DMS114 treated with DMSO at 0.1 percent for 48 hours (cell line): ENCODE data around the gene RNASE2.
"Not testable (repeated sequence)": the region's sequence is repeated elsewhere in the genome, so short reads cannot be mapped to it uniquely, and the experiment has no call there.

Experiments used
- DNase-seq: peaks from one replicate; lab custom pipeline; 2025; ENCODE audit not compliant: unreplicated experiment; lab: John Stamatoyannopoulos, UW

RNASE2 gene

GRCh38 chr14:20980906-20981305, 25.6 kb downstream of the RNASE2 start:
- DNase-seq = no peak

GRCh38 chr14:20982646-20983369, 27.5 kb downstream of the RNASE2 start:
- DNase-seq = no peak

DNA sequence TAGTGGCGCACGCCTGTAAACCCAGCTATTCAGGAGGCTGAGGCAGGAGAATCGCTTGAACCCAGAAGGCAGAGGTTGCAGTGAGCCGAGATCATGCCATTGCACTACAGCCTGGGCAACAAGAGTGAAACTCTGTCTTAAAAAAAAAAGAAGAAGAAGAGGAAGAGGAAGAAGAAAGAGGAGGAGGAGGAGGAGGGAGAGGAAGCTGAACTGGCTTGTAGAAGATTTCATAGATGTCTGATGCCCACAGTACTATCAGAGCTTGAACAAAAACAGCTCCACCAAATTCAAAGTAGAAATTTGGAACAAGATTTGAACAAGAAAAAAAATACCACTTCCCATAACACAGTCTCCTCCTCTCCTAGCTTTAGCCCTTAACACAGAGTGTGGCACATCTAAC, 30.4 kb downstream of the RNASE2 start:
- not testable (repeated sequence) for DNase-seq

GRCh38 chr14:20986811-20987210, 31.5 kb downstream of the RNASE2 start:
- no peak for DNase-seq

DNA sequence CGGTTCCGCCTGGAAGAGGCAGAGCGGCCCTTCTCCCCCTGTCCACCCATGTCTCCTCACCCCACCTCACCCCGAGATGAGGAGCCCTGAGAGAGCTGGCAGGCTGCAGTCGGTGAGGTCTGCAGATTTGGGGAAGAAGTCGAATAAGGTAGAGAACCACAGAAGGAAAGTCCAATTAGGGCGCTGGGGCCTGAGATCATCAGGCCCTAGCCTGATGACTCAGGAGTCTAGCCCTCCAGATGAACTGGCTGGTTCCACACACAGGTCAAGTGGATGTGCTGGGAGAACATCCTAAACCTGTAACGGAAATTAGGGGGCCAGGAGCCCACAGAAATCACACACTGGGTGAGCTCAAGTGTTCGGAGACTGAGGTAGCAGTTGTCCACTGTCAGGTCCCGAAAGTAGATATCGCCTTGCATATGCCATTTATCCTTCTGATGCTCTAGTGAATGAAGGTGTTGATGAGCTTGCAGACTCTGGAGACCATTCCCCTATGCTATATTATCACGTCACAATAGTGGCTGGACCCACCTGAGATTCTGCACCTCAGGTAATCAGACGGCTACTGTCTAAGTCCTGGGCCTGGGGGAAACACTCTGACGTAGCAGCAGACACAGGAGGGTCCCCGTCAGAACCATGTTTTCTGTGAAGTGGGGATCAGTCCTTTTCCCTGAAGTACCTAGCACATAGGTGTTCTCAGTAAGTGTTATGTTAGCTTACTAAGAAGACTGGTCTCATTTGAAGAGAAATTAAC, 33.6 kb downstream of the RNASE2 start:
- no peak for DNase-seq

GRCh38 chr14:20989471-20989786, 34.1 kb downstream of the RNASE2 start:
- no peak for DNase-seq

DNA sequence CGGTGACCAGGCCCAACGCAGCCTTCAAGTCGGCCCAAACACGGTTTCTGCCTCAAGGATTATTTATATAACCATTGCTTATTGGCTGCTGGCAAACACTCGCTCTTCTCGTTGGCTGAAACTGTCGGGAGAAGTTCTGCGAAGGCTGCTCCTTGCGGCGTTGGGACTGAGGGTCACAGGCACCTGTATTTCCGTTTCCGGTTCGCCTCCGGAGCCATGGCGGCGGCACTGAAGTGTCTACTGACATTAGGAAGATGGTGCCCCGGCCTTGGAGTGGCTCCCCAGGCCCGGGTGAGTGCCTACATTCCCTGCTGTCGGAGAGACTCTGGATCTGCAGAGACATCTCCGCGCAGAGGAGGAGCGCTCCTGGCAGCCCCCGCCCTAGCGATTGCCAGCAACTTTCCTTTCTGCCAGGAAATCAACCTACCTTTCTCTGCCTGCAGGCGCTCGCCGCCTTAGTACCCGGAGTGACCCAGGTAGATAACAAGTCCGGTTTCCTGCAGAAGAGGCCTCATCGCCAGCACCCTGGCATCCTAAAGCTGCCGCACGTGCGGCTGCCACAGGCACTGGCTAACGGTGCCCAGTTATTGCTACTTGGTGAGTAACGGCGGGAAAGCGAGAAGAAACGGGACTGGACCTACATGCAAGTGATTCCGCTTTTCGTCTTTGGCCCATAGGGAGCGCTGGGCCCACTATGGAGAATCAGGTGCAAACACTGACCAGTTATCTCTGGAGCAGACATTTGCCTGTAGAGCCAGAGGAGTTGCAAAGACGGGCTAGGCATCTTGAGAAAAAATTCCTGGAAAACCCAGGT, 34.7 kb downstream of the RNASE2 start, which contains the start of gene METTL17:
TSS of gene METTL17 (plus strand) at position 194 of the 814 bp plus-strand sequence. CDS start at position 217, 23 bp downstream.
- DNase-seq = peak; percentile 95

DNA sequence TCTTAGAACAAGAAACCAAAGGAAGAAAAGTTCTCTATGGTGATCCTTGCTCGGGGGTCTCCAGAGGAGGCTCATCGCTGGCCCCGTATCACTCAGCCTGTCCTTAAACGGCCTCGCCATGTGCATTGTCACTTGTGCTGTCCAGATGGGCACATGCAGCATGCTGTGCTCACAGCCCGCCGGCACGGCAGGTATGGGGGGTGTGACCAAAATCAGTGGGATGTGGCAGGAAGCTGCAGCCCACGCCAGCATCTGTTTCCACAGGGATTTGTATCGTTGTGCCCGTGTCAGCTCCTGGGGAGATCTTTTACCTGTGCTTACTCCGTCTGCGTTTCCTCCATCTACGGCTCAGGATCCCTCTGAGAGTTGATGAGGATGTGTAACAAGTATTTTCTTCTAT, 41.2 kb downstream of the RNASE2 start:
- no peak for DNase-seq

GRCh38 chr14:20997115-20997514, 41.8 kb downstream of the RNASE2 start:
- DNase-seq = no peak

- no peak for DNase-seq
Measured at GRCh38 chr14:20997564-20997963, 42.3 kb downstream of the RNASE2 start.

DNA sequence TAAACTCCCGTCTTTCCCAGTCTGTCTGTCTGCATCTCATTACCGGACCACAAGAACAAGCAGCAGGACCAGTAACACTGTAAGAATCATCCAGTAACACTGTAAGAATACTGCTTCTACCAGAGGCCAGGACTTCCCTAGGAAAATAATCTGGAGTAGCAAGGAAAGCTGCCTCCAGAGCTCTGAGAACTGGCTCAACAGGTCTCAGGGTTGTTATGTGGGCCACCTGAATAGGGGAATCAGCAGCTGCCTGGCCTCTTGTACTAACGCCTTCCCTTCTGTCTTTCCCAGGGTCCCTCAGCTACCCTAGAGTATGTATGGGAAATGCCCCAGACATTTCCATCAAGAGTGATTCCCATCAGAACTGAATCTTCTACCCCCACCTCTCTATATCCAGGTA, 42.9 kb downstream of the RNASE2 start:
- no peak for DNase-seq

GRCh38 chr14:20998674-20999366, 43.5 kb downstream of the RNASE2 start, which contains the start of gene SLC39A2:
Gene SLC39A2 (plus strand): TSS chr14:20999293. CDS start chr14:20999447, 154 bp downstream.
- DNase-seq = no peak

DNA sequence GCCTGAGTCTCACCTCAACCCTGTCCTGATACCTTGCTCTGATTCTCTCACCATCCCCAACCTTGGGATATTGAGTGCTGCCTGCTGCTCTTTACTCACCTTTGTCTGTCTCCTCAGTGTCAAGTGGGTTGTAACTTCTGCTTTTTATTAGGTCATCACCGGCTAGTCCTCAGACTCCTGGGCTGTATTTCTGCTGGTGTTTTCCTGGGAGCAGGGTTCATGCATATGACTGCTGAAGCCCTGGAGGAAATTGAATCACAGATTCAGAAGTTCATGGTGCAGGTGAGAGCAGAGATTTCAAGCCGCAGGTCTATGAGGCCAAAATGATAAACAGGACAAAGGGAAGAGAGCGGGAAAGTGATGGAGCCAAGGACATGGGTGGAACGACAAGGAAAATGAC, 44.3 kb downstream of the RNASE2 start:
- DNase-seq = no peak

DNA sequence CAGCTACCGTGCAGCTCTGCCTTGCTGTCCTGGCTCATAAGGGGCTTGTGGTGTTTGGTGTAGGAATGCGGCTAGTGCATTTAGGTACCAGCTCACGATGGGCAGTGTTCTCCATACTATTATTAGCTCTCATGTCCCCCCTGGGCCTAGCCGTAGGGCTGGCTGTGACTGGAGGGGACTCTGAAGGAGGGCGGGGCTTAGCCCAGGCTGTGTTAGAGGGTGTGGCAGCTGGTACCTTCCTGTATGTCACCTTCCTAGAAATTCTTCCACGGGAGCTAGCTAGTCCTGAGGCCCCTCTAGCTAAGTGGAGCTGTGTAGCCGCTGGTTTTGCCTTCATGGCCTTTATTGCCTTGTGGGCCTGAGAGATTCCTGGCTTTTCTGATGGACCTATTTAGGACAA, 45.9 kb downstream of the RNASE2 start:
- DNase-seq = no peak

DNA sequence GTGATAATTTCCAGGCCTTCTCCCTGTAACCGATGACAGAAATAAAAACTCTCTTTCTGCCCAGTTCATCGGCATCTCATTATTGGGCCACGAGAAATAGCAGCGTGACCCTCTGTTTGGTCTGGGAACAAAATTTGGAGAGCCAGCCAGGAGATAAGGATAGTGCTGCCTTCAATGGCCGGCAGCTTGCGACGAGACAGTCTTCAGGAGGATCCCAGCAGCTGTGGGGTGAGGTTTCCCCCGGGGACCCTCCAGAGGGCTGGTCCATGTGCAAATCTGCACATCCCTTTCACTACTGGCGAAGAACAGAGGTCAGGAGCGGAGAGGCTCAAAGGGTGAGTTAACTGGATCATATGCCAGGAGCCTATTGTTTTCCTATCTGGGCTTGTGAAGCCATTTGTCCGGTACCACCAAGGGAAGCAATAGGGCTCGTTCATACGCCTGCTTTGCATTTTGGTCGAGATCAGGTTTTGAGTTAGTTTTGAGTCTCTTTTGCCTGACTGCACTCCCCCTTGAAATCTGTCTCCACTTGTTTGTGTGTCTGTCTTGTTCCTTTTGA, 48.6 kb downstream of the RNASE2 start:
- no peak for DNase-seq
